DMS114 treated with DMSO at 0.1 percent for 48 hours (cell line): ENCODE data around the gene MAGEA12.
A peak's percentile ranks its signal among the peaks of the same experiment; 100 is the strongest.
"Not testable (repeated sequence)": the region's sequence is repeated elsewhere in the genome, so short reads cannot be mapped to it uniquely, and the experiment has no call there.

Experiments
- DNase-seq: peaks from one replicate; lab custom pipeline; 2025; ENCODE audit not compliant: unreplicated experiment; lab: John Stamatoyannopoulos, UW

Gene MAGEA12

GRCh38 chrX:152733261-152733975 is at the start of gene MAGEA12, which contains the start of gene CSAG1:
Gene MAGEA12, plus strand, starts transcription at chrX:152733757. Its CDS starts 2,405 bp downstream, at chrX:152736162.
Gene CSAG1, minus strand, starts transcription at chrX:152733721. Its CDS starts 1,261 bp downstream, at chrX:152732460.
- DNase-seq = peak; percentile 31

- DNase-seq = not testable (repeated sequence)
Measured at GRCh38 chrX:152697952-152698931, 35.3 kb upstream of the MAGEA12 start, which contains the start of gene MAGEA3. Gene MAGEA3, plus strand, starts transcription at chrX:152698794. Its CDS starts 2,039 bp downstream, at chrX:152700833.

GRCh38 chrX:152700390-152700789 is 33.2 kb upstream of the MAGEA12 start:
- not testable (repeated sequence) for DNase-seq

- DNase-seq = not testable (repeated sequence)
Measured at GRCh38 chrX:152706500-152706899, 27.1 kb upstream of the MAGEA12 start.

GRCh38 chrX:152709173-152709572 is 24.4 kb upstream of the MAGEA12 start, which contains the start of gene CSAG2:
Gene CSAG2, minus strand, starts transcription at chrX:152709273. Its CDS starts 161 bp downstream, at chrX:152709112.
- DNase-seq = not testable (repeated sequence)

- not testable (repeated sequence) for DNase-seq
Measured at GRCh38 chrX:152713195-152713594, 20.4 kb upstream of the MAGEA12 start.

- not testable (repeated sequence) for DNase-seq
Measured at GRCh38 chrX:152713815-152714787, 19.5 kb upstream of the MAGEA12 start, which contains the start of gene MAGEA2B. Gene MAGEA2B, plus strand, starts transcription at chrX:152714628. Its CDS starts 2,479 bp downstream, at chrX:152717107.

- no peak for DNase-seq
Measured at GRCh38 chrX:152725409-152725808, 8.1 kb upstream of the MAGEA12 start.

GRCh38 chrX:152734143-152734858 is 744 bp downstream of the MAGEA12 start:
- not testable (repeated sequence) for DNase-seq

GRCh38 chrX:152735101-152735500 is 1.5 kb downstream of the MAGEA12 start:
- no peak for DNase-seq

- no peak for DNase-seq
Measured at GRCh38 chrX:152735860-152736511, 2.4 kb downstream of the MAGEA12 start.

GRCh38 chrX:152736528-152736927 is 3.0 kb downstream of the MAGEA12 start:
- DNase-seq = not testable (repeated sequence)

GRCh38 chrX:152738560-152738959 is 5.0 kb downstream of the MAGEA12 start:
- DNase-seq = no peak

GRCh38 chrX:152753686-152754650 is 20.4 kb downstream of the MAGEA12 start, which contains the start of gene MAGEA2:
Gene MAGEA2, minus strand, starts transcription at chrX:152753842. Its CDS starts 2,479 bp downstream, at chrX:152751363.
- not testable (repeated sequence) for DNase-seq

GRCh38 chrX:152754871-152755270 is 21.3 kb downstream of the MAGEA12 start:
- DNase-seq = not testable (repeated sequence)

GRCh38 chrX:152758918-152759317 is 25.4 kb downstream of the MAGEA12 start, which contains the start of gene CSAG3:
Gene CSAG3, plus strand, starts transcription at chrX:152759218.
- not testable (repeated sequence) for DNase-seq

GRCh38 chrX:152759544-152759943 is 26.0 kb downstream of the MAGEA12 start:
- DNase-seq = not testable (repeated sequence)
